GM12891 (cell line): Measurements from ENCODE around the gene TSHZ2.
"Not testable (repeated sequence)": the region's sequence is repeated elsewhere in the genome, so short reads cannot be mapped to it uniquely, and the experiment has no call there.

Experiments
- DNase-seq: peaks from one replicate; pipeline ENCODE4 v3.0.0; 2011; ENCODE audit warnings: low spot score; ENCODE audit not compliant: insufficient read length
- FAIRE-seq: peaks from 2 replicates; lab custom pipeline; 2011; peaks lifted over from hg19 to GRCh38; lab: Jason Lieb, UNC
- PAX5 ChIP-seq: IDR thresholded peaks from 2 replicates; pipeline ENCODE4 v1.6.1; 2011; ENCODE audit warnings: low read length, moderate library complexity, mild to moderate bottlenecking; ENCODE audit not compliant: insufficient read depth, severe bottlenecking
- POLR2A ChIP-seq: IDR thresholded peaks from 2 replicates; pipeline ENCODE4 v1.6.1; 2011; ENCODE audit warnings: low read depth, low read length, control low read depth
- POLR2AphosphoS5 ChIP-seq: IDR thresholded peaks from 2 replicates; pipeline ENCODE4 v1.6.1; 2011; ENCODE audit warnings: low read depth, low read length, control low read depth
- POU2F2 ChIP-seq: IDR thresholded peaks from 2 replicates; pipeline ENCODE4 v1.6.1; 2011; ENCODE audit warnings: low read depth, mild to moderate bottlenecking, control low read depth, low read length, moderate library complexity
- SPI1 ChIP-seq: IDR thresholded peaks from 2 replicates; pipeline ENCODE4 v1.6.1; 2011; ENCODE audit warnings: low read depth, low read length, control low read depth
- TAF1 ChIP-seq: IDR thresholded peaks from 2 replicates; pipeline ENCODE4 v1.6.1; 2011; ENCODE audit warnings: low read depth, low read length, control low read depth

The TSHZ2 gene

DNA sequence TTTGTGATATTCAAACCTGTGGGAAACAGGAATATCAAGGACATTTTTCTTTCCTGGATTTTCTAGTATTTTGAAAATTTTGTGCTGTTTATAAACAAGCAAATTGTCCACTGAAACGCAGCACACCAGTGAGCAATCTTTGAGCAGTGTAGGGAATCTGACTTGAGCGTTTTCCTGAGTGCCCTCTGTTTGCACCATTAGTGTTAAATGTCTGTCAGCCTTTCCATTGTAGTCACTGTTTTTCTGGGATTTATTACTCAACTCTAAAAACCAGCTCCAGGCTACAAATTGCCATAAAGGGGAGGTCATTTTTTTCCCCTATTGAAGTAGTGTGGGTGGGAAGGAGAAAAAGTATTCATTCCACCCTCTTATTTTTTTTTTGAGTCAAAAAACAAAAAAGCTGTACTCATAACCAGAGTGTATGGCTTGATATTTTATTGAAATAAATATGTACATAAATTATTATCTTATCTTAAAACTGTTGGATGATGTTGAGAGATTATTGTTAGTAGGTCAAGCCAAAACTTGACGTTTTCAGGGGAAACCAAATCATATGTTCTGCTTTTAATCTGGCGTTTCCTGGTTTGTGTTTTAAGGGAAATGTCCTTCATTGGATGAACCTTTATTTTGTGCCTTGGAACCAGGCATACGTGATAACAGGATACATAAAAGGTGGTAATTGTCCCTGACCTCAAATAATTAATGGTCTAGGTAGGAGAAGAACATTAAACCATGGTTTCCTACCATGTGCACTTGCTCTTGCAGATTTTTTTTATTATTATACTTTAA lies 51.8 kb downstream of the TSHZ2 start:
- FAIRE-seq (no peak), DNase-seq (no peak)
- TF ChIP-seq PAX5, result no peak
- TF ChIP-seq SPI1, result no peak
- TF ChIP-seq POLR2AphosphoS5, result no peak
- TF ChIP-seq TAF1, result no peak
- no peak for TF ChIP-seq POLR2A
- TF ChIP-seq POU2F2, result no peak

GRCh38 chr20:53024653-53025052 lies 52.5 kb downstream of the TSHZ2 start:
- not testable (repeated sequence) for FAIRE-seq

GRCh38 chr20:53027089-53027488 lies 54.9 kb downstream of the TSHZ2 start:
- no peak for FAIRE-seq
- TF ChIP-seq PAX5 (no peak), POLR2A (no peak), POU2F2 (no peak), SPI1 (no peak), TAF1 (no peak), POLR2AphosphoS5 (no peak)
- DNase-seq, result no peak

More at GRCh38 chr20:53024653-53025052, 52.5 kb downstream of the TSHZ2 start:
- not testable (repeated sequence) for DNase-seq

DNA sequence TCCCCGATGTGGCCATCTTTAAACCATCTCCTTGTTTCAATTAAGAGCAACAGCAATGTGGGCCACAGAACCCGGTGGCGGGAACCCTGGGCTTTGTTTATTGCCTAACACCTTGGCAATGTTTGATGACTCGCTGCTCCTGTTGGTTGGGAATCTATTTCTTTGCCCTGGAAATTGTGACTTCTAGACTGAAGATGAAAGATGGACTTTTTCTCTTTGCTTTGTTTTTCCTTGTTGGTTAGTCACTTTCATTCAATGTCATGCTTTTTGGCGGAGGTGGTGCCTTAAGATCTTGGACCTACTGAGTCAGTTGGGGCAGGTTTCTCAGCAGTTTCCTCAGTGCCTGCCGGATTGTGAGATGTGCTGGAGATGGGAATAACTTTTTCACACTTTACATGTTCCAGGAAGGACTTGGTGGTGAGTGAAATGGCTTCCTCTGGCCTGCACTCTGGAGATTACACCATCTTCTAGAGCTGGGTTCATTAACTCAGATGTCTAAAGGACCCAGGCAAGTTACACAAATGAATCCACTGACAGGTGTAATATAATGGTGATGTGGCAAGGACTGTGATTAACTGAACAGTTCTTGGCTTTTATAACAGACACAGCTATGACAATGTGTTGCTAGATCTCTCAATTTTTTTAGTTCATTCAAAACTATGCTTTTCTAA lies 56.3 kb downstream of the TSHZ2 start:
- no peak for FAIRE-seq
- DNase-seq, result no peak
- TF ChIP-seq PAX5 (no peak), SPI1 (no peak), POU2F2 (no peak), POLR2AphosphoS5 (no peak), POLR2A (no peak), TAF1 (no peak)

- DNase-seq, result no peak
- TF ChIP-seq TAF1, result no peak
- no peak for TF ChIP-seq POLR2AphosphoS5
- no peak for TF ChIP-seq SPI1
- no peak for TF ChIP-seq POLR2A
- no peak for TF ChIP-seq POU2F2
- TF ChIP-seq PAX5, result no peak
- FAIRE-seq, result no peak
Measured at GRCh38 chr20:53030061-53030460, 57.9 kb downstream of the TSHZ2 start.

DNA sequence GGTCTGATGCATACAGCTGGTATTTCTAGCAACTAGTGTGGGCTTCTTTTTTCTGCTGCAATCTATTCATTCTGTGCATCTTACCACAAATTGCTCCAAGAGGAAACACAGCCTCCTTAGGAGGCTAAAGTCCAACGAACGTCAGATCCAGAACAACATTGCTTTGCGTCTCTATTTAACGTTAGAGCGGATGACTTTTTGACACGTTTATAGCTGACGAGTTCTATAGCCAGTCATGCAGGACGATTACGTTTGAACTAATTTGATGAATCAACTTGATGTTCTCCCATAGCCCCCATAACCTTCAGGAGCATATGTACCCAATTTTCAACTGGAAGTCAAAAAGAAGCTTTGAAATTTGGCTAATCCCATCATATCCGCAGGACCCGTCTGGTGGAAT lies 59.9 kb downstream of the TSHZ2 start:
- FAIRE-seq (no peak), DNase-seq (no peak)
- TF ChIP-seq POLR2AphosphoS5 (no peak), SPI1 (no peak), POU2F2 (no peak), POLR2A (no peak), TAF1 (no peak), PAX5 (no peak)

DNA sequence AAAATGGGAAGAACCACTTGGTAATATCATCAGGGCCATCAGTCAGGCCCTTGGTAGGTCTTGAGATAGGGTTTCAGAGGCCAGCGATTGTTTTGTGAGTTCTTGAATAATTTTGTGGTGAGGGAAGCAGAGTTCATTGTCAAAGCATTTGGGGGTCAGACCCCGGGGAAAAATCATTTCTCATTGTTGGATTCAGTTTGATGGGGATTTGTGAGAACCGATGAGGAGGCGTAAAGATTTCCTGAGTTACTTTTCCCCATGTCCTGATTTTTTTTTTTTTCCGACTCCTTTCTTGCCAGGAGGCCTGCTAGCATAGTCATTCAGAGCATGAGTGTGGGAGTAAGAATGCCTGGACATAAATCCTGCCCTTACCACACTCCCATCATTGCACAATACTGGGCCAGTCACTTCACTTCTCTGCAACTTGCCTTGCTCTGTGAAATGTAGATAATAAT lies 60.3 kb downstream of the TSHZ2 start:
- no peak for DNase-seq
- FAIRE-seq, result no peak
- TF ChIP-seq TAF1, result no peak
- no peak for TF ChIP-seq PAX5
- no peak for TF ChIP-seq SPI1
- TF ChIP-seq POU2F2, result no peak
- no peak for TF ChIP-seq POLR2AphosphoS5

- TF ChIP-seq TAF1 (no peak), POLR2A (no peak), POLR2AphosphoS5 (no peak), PAX5 (no peak), SPI1 (no peak), POU2F2 (no peak)
- DNase-seq (no peak), FAIRE-seq (no peak)
Measured at GRCh38 chr20:53033176-53033575, 61.0 kb downstream of the TSHZ2 start.

DNA sequence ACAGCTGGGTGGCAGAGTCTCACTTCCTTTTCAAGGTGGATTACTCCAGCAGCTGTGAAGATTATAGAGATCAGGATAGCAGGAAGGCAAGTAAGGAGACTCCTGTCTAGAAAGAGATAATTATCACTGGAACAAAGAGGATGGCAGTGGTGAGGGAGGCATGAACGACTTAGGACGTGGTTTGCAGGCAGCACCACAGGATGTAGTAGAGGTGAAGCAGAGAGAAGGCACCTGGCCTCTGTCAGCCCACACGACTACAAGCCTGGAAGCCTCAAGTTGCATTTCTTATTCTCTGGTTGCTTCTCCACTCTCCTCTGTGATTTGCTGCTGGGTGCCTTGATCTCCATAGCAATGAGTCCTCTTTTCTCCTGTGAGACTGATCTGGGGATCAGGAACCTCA lies 62.7 kb downstream of the TSHZ2 start:
- no peak for TF ChIP-seq POU2F2
- TF ChIP-seq POLR2A, result no peak
- no peak for TF ChIP-seq POLR2AphosphoS5
- no peak for TF ChIP-seq TAF1
- no peak for TF ChIP-seq PAX5
- DNase-seq (no peak), FAIRE-seq (no peak)

GRCh38 chr20:53036992-53037391 lies 64.8 kb downstream of the TSHZ2 start:
- DNase-seq, result no peak
- FAIRE-seq, result no peak
- TF ChIP-seq TAF1, result no peak
- TF ChIP-seq POU2F2, result no peak
- no peak for TF ChIP-seq POLR2AphosphoS5
- no peak for TF ChIP-seq PAX5
- TF ChIP-seq SPI1, result no peak
- no peak for TF ChIP-seq POLR2A
